Rectal smooth muscle tissue (tissue), 1 donor: ENCODE results near the gene SIRPA.
A peak's percentile ranks its signal among the peaks of the same experiment; 100 is the strongest.

Experiments
- H3K27ac ChIP-seq: one replicate; pipeline ENCODE4 v1.7.0; 2013; ENCODE audit warnings: low read depth, low read length, inconsistent platforms
- H3K27me3 ChIP-seq: one replicate; pipeline ENCODE4 v1.7.0; 2013; ENCODE audit warnings: low read length; ENCODE audit not compliant: control insufficient read depth, insufficient read depth
- H3K36me3 ChIP-seq: one replicate; pipeline ENCODE4 v1.7.0; 2013; ENCODE audit warnings: low read length; ENCODE audit not compliant: control insufficient read depth, insufficient read depth
- H3K4me1 ChIP-seq: one replicate; pipeline ENCODE4 v1.7.0; 2013; ENCODE audit warnings: low read length; ENCODE audit not compliant: control insufficient read depth, insufficient read depth
- H3K4me3 ChIP-seq: one replicate; pipeline ENCODE4 v1.7.0; 2013; ENCODE audit warnings: low read length
- H3K9ac ChIP-seq: one replicate; pipeline ENCODE4 v1.7.0; 2013; ENCODE audit warnings: low read length

The SIRPA gene

DNA sequence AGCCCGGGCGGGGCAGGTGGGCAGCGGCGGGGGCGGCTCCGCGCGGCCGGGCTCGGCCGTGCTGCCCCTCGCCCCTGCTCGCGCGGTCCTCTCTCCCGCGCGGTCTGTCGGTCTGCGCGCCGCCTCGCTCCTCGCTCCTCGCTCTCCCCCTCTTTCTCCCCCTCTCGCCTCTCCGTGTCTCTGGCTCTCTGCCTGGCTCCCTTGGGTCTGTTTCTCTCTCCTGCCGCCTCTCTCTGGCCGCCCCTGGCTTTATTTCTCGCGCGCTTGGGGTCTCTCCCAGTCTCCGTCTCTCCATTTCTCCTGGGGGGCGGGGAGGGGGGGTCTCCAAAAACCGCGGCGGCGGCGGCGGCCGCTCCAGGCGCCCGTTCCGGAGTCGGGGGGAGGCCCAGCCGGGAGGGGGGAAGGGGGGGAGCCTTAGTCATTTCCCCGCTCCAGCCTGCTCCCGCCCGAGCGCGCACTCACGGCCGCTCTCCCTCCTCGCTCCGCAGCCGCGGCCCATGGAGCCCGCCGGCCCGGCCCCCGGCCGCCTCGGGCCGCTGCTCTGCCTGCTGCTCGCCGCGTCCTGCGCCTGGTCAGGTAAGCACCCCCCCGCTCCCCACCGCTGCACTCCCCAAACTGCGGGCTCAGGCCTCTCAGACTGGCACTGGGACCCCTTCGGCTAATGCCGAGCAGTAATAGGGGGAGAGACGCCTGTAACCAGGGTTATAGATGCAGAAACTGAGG lies at the start of gene SIRPA:
TSS of gene SIRPA (plus strand) at position 457 of the 723 bp plus-strand sequence. CDS start at position 498, 41 bp downstream.
- Histone ChIP-seq H3K27me3 (no peaks in the 10 kb centered on the region), H3K4me3 (peak within 1 kb of the TSS; percentile 79), H3K4me1 (peaks cover 22% of the 10 kb centered on the region), H3K9ac (peak within 1 kb of the TSS; percentile 75), H3K36me3 (no peaks in the 10 kb centered on the region), H3K27ac (peak within 1 kb of the TSS; percentile 92)

- Histone ChIP-seq H3K27ac (peak overlapping the region; percentile 91), H3K27me3 (no peaks in the 10 kb centered on the region), H3K4me1 (peaks cover 38% of the 10 kb centered on the region), H3K9ac (no peak overlapping the region), H3K4me3 (no peak overlapping the region), H3K36me3 (no peaks in the 10 kb centered on the region)
Measured at GRCh38 chr20:1845701-1846100, 49.5 kb upstream of the SIRPA start.

DNA sequence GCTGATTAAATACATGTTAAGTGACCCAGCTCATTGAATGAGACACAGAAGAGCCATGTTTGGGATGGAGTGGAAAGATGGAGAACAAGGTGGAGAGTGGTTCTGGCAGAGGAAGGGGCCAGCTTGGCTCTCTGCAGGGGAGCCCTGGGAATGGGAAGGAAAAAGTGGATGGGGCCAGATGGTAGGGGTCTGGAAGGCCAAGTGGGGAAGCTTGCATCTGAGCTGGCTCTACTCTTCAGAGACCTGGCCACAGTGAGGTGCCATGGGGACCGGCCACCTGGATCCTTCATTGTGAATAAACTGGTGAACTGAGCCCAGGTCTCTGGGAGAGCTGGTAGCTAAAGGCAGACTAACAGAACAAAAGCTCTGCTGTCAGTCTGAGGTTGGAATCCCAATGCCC lies 48.9 kb upstream of the SIRPA start:
- Histone ChIP-seq H3K9ac (no peak overlapping the region), H3K4me3 (no peak overlapping the region), H3K27me3 (no peaks in the 10 kb centered on the region), H3K4me1 (peaks cover 33% of the 10 kb centered on the region), H3K27ac (no peak overlapping the region), H3K36me3 (no peaks in the 10 kb centered on the region)

GRCh38 chr20:1846876-1847275 lies 48.3 kb upstream of the SIRPA start:
- Histone ChIP-seq H3K4me1 (peaks cover 30% of the 10 kb centered on the region), H3K36me3 (no peaks in the 10 kb centered on the region), H3K27ac (peak overlapping the region; percentile 6), H3K4me3 (no peak overlapping the region), H3K27me3 (no peaks in the 10 kb centered on the region), H3K9ac (no peak overlapping the region)

GRCh38 chr20:1847780-1848179 lies 47.4 kb upstream of the SIRPA start:
- Histone ChIP-seq H3K4me3 (no peak overlapping the region), H3K27me3 (no peaks in the 10 kb centered on the region), H3K27ac (no peak overlapping the region), H3K9ac (no peak overlapping the region), H3K4me1 (peaks cover 21% of the 10 kb centered on the region), H3K36me3 (no peaks in the 10 kb centered on the region)

- no peaks in the 10 kb centered on the region for H3K36me3 ChIP-seq
- H3K27me3 ChIP-seq = no peaks in the 10 kb centered on the region
- H3K9ac ChIP-seq = no peak overlapping the region
- no peak overlapping the region for H3K4me3 ChIP-seq
- no peak overlapping the region for H3K27ac ChIP-seq
- peaks cover 18% of the 10 kb centered on the region for H3K4me1 ChIP-seq
Measured at GRCh38 chr20:1848373-1848772, 46.8 kb upstream of the SIRPA start.

GRCh38 chr20:1851396-1851795 lies 43.8 kb upstream of the SIRPA start:
- Histone ChIP-seq H3K4me1 (no peaks in the 10 kb centered on the region), H3K9ac (no peak overlapping the region), H3K27me3 (no peaks in the 10 kb centered on the region), H3K27ac (no peak overlapping the region), H3K36me3 (no peaks in the 10 kb centered on the region), H3K4me3 (no peak overlapping the region)

DNA sequence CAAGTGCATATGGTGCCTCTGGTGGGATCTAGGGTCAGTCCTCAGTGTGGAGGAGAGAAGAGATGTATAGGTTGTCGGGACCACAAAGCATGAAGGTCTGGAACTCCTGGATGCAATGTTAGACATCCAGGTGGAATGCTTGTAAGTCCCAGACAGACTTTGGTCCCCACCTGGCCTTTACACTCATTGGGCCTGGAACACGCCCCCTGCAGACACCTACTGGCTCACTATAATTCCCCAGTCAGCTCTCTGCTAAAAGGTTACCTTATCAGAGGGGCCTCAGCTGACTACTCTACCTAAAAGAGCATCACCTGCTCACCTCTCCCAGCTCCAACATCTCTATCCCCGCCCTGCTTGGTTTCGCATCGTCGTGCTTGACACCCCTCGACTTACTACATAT lies 41.7 kb upstream of the SIRPA start:
- H3K27ac ChIP-seq = no peak overlapping the region
- H3K36me3 ChIP-seq = no peaks in the 10 kb centered on the region
- no peak overlapping the region for H3K9ac ChIP-seq
- no peaks in the 10 kb centered on the region for H3K4me1 ChIP-seq
- no peaks in the 10 kb centered on the region for H3K27me3 ChIP-seq
- H3K4me3 ChIP-seq = no peak overlapping the region

DNA sequence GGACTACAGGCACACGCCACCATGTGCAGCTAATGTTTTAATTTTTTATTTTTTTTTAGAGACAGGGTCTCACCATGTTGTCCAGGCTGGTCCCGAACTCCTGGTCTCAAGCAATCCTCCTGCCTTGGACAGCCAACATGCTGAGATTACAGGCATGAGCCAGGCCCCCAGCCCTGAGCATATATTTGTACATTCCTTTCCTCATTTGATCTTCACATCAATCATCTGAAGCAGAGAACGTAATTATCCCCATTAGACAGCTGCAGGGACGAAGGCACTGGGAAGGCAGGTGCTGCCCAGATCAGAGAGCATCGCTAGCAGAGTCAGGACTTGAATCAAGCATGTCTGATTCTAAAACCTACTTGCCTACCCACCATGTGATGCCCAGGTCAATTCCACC lies 41.0 kb upstream of the SIRPA start:
- Histone ChIP-seq H3K27me3 (no peaks in the 10 kb centered on the region), H3K36me3 (no peaks in the 10 kb centered on the region), H3K4me3 (no peak overlapping the region), H3K27ac (no peak overlapping the region), H3K4me1 (no peaks in the 10 kb centered on the region), H3K9ac (no peak overlapping the region)

- Histone ChIP-seq H3K27me3 (no peaks in the 10 kb centered on the region), H3K36me3 (no peaks in the 10 kb centered on the region), H3K27ac (no peak overlapping the region), H3K9ac (no peak overlapping the region), H3K4me1 (no peaks in the 10 kb centered on the region), H3K4me3 (no peak overlapping the region)
Measured at GRCh38 chr20:1855109-1855508, 40.1 kb upstream of the SIRPA start.

GRCh38 chr20:1855690-1856089 lies 39.5 kb upstream of the SIRPA start:
- Histone ChIP-seq H3K27ac (no peak overlapping the region), H3K9ac (no peak overlapping the region), H3K27me3 (no peaks in the 10 kb centered on the region), H3K4me1 (no peaks in the 10 kb centered on the region), H3K4me3 (no peak overlapping the region), H3K36me3 (no peaks in the 10 kb centered on the region)

GRCh38 chr20:1856424-1856823 lies 38.8 kb upstream of the SIRPA start:
- Histone ChIP-seq H3K27me3 (no peaks in the 10 kb centered on the region), H3K27ac (no peak overlapping the region), H3K9ac (no peak overlapping the region), H3K4me3 (no peak overlapping the region), H3K36me3 (no peaks in the 10 kb centered on the region), H3K4me1 (no peaks in the 10 kb centered on the region)

GRCh38 chr20:1857466-1857865 lies 37.7 kb upstream of the SIRPA start:
- H3K36me3 ChIP-seq = no peaks in the 10 kb centered on the region
- H3K4me1 ChIP-seq = no peaks in the 10 kb centered on the region
- H3K27ac ChIP-seq = no peak overlapping the region
- no peak overlapping the region for H3K9ac ChIP-seq
- no peak overlapping the region for H3K4me3 ChIP-seq
- H3K27me3 ChIP-seq = no peaks in the 10 kb centered on the region
